ENCODE data around the gene ETHE1.
A peak's percentile ranks its signal among the peaks of the same experiment; 100 is the strongest.

ETHE1 gene

GRCh38 chr19:43570174-43570791 is 43.3 kb upstream of the ETHE1 start:
- no peak for DNase-seq (ENCODE audit: low read depth)
- no peak overlapping the region for H3K4me3 ChIP-seq (ENCODE audit: low read length)
- TF ChIP-seq CTCF (conservative IDR thresholded peaks at IDR 0.05; ENCODE audit: low read length) = no peak

- no peak for TF ChIP-seq CTCF (conservative IDR thresholded peaks at IDR 0.05; ENCODE audit: low read length)
- no peak for DNase-seq (ENCODE audit: low read depth)
These were observed 42.7 kb upstream of the ETHE1 start for GRCh38 chr19:43569657-43570056.

GRCh38 chr19:43564800-43565199 is 37.8 kb upstream of the ETHE1 start:
- TF ChIP-seq CTCF (conservative IDR thresholded peaks at IDR 0.05; ENCODE audit: low read length) = no peak
- DNase-seq (ENCODE audit: low read depth) = no peak
- no peak overlapping the region for H3K4me3 ChIP-seq (ENCODE audit: low read length)

More at GRCh38 chr19:43569657-43570056, 42.7 kb upstream of the ETHE1 start:
- no peak overlapping the region for H3K4me3 ChIP-seq (ENCODE audit: low read length)

- TF ChIP-seq CTCF (conservative IDR thresholded peaks at IDR 0.05; ENCODE audit: low read length) = no peak
- H3K4me3 ChIP-seq (ENCODE audit: low read length) = no peak overlapping the region
- no peak for DNase-seq (ENCODE audit: low read depth)
These were observed 36.9 kb upstream of the ETHE1 start for GRCh38 chr19:43563816-43564457.

GRCh38 chr19:43562698-43563241 is 35.8 kb upstream of the ETHE1 start:
- no peak for TF ChIP-seq CTCF (conservative IDR thresholded peaks at IDR 0.05; ENCODE audit: low read length)
- H3K4me3 ChIP-seq (ENCODE audit: low read length) = no peak overlapping the region
- DNase-seq (ENCODE audit: low read depth) = peak; percentile 94

GRCh38 chr19:43562226-43562697 is 35.3 kb upstream of the ETHE1 start:
- H3K4me3 ChIP-seq (ENCODE audit: low read length) = no peak overlapping the region

More at GRCh38 chr19:43562226-43562697, 35.3 kb upstream of the ETHE1 start:
- no peak for TF ChIP-seq CTCF (conservative IDR thresholded peaks at IDR 0.05; ENCODE audit: low read length)
- DNase-seq (ENCODE audit: low read depth) = no peak

Data from AG10803 (cell line).